Uterus (tissue), 2 donors: ENCODE results near the gene CST9.

ENCODE experiments used
- CTCF ChIP-seq, 4 experiments: fragments of 200-600 bp in 2 of 4; fragments of 450-650 bp in 2 of 4; sonication (generic) in 2 of 4; IDR thresholded peaks; one replicate each; pipeline ENCODE4 v1.5.1; 2016 to 2019; ENCODE audit warnings: antibody characterized with exemption in 4 of 4, mild to moderate bottlenecking in 2 of 4, moderate library complexity in 1 of 4
- POLR2A ChIP-seq, 2 donors: fragments of 450-650 bp; IDR thresholded peaks; one replicate each; pipeline ENCODE4 v1.6.1; 2016; ENCODE audit warnings: antibody characterized with exemption in 2 of 2, mild to moderate bottlenecking in 1 of 2, moderate library complexity in 1 of 2

- TF ChIP-seq POLR2A (IDR thresholded peaks at IDR 0.05), result no peak
- no peak for TF ChIP-seq CTCF (IDR thresholded peaks at IDR 0.05)
These were observed at the start of gene CST9 for GRCh38 chr20:23605867-23606651.
